ENCODE results near the gene COL5A3.
"Not testable (repeated sequence)": the region's sequence is repeated elsewhere in the genome, so short reads cannot be mapped to it uniquely, and the experiment has no call there.

The COL5A3 gene

GRCh38 chr19:9940778-9941177, 69.5 kb downstream of the COL5A3 start:
- no peak for FAIRE-seq
- no peak for DNase-seq (ENCODE audit: insufficient read length, low spot score)

- DNase-seq (ENCODE audit: insufficient read length, low spot score): no peak
- no peak for FAIRE-seq
Measured at GRCh38 chr19:9939301-9939913, 70.9 kb downstream of the COL5A3 start.

GRCh38 chr19:9937001-9937411, 73.3 kb downstream of the COL5A3 start:
- DNase-seq (ENCODE audit: insufficient read length, low spot score): no peak
- no peak for FAIRE-seq

GRCh38 chr19:9936326-9937000, 73.8 kb downstream of the COL5A3 start, which contains the start of gene OLFM2:
OLFM2 (minus strand) TSS chr19:9936515; CDS start chr19:9936366, 149 bp downstream.
- DNase-seq (ENCODE audit: insufficient read length, low spot score) (no peak), FAIRE-seq (no peak)

GRCh38 chr19:9935506-9936325, 74.6 kb downstream of the COL5A3 start:
- no peak for FAIRE-seq
- no peak for DNase-seq (ENCODE audit: insufficient read length, low spot score)

DNA sequence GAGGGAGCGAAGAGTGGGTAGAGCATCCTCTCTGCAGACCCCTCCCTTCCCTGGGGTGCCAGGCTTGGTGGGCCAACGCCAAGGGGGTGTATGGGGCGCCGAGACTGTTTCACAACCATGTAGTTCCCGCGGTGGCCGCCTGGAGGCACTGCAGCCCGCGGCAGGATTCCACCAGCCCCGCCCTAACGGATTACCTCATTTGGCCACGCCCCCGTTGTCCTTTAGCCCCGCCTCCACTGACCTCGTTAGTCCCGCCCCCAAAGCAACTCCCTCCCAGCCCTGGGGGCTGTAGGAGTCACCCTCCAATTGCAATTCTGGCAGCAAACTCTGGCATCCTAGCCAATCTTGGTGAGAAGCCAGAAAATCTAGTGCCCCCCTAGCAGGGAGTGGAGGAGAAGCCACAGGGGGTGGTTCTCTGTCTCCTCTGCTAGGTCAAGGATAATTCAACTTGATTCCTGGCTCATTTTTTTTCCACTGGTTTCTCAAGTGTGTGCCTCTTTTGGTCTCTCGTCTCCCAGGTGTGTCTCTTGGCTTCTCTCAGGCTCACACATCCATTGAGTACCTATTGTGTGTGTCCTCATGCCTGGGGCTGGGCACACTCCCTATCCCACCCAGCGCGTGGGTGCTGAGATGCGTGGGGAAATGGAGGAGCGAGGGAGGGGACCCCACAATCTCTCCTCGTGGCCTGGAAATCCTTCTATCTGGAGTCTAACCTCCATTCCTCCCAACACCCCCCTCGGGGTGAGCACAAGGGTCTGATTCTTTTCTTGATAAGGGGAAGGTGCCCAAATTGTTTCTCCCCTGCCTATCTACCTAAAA, 76.0 kb downstream of the COL5A3 start:
- FAIRE-seq (peak; percentile 66), DNase-seq (ENCODE audit: insufficient read length, low spot score) (peak; percentile 83)

GRCh38 chr19:9932835-9933234, 77.5 kb downstream of the COL5A3 start:
- FAIRE-seq: no peak

GRCh38 chr19:9931629-9932028, 78.7 kb downstream of the COL5A3 start:
- FAIRE-seq: no peak
- DNase-seq (ENCODE audit: insufficient read length, low spot score): no peak

More at GRCh38 chr19:9932835-9933234, 77.5 kb downstream of the COL5A3 start:
- DNase-seq (ENCODE audit: insufficient read length, low spot score): no peak

DNA sequence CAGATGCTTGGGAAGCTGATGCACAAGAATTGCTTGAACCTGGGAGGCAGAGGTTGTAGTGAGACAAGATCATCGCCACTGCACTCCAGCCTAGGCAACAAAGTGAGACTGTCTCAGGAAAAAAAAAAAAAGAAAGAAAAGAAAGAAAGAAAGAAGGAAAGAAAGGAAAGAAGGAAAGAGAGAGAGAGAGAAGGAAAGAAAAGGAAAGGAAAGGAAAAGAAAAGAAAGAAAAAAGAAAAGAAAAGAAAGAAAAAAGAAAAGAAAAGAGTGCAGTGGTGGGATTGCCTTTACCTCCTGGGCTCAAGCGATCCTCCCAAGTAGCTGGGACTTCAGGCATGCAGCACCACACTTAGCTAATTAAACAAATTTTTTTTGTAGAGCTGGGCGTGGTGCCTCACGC, 86.9 kb downstream of the COL5A3 start:
- DNase-seq (ENCODE audit: insufficient read length, low spot score): no peak
- FAIRE-seq: no peak

DNA sequence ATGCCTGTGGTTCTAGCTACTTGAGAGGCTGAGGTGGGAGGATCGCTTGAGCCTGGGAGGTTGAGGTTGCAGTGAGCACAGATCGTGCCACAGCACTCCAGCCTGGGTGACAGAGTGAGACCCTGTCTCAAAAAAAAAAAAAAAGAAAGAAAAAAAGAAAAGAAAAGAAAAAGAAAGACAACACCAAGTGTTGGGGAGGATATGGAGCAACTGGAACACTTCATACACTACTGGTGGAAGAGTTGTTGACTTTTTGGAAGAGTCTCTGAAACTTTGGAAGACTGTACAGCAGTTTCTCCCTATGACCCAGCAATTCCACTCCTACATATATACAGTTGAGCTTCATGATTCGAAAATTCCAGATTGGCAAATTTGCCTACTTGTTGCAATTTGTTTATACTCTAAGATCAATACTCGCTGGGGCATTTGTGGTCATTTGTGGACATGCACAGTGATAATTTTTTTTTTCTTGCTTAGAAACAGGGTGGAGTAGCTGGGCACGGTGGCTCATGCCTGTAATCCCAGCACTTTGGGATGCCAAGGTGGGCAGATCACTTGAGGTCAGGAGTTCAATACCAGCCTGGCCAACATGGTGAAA, 87.4 kb downstream of the COL5A3 start:
- not testable (repeated sequence) for FAIRE-seq; DNase-seq (ENCODE audit: insufficient read length, low spot score)

- FAIRE-seq (peak; percentile 75), DNase-seq (ENCODE audit: insufficient read length, low spot score) (no peak)
Measured at GRCh38 chr19:9917321-9917720, 93.0 kb downstream of the COL5A3 start.

DNA sequence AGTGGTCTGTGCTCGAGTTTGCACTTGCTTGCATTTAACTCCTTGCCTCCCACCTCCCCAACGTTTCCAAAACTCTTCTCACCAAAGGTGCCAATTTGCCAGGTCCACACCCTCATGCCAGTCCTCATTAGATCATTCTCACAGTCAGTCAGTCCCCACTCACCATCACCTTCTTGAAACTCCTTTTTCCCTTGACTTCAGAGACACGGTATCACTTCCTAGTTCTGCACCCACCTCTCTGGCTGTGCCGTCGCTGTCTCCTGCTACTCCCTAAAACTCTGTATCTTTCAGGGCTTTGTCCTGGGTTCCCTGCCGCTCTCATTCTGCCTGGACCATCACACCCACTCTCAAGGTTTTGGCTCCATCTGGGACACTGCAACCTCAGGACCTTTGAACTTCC, 93.6 kb downstream of the COL5A3 start:
- FAIRE-seq (no peak), DNase-seq (ENCODE audit: insufficient read length, low spot score) (no peak)

- FAIRE-seq (peak; percentile 45), DNase-seq (ENCODE audit: insufficient read length, low spot score) (peak; percentile 78)
Measured at GRCh38 chr19:9914315-9915207, 95.7 kb downstream of the COL5A3 start.

- no peak for DNase-seq (ENCODE audit: insufficient read length, low spot score)
Measured at GRCh38 chr19:9914001-9914314, 96.3 kb downstream of the COL5A3 start.

DNA sequence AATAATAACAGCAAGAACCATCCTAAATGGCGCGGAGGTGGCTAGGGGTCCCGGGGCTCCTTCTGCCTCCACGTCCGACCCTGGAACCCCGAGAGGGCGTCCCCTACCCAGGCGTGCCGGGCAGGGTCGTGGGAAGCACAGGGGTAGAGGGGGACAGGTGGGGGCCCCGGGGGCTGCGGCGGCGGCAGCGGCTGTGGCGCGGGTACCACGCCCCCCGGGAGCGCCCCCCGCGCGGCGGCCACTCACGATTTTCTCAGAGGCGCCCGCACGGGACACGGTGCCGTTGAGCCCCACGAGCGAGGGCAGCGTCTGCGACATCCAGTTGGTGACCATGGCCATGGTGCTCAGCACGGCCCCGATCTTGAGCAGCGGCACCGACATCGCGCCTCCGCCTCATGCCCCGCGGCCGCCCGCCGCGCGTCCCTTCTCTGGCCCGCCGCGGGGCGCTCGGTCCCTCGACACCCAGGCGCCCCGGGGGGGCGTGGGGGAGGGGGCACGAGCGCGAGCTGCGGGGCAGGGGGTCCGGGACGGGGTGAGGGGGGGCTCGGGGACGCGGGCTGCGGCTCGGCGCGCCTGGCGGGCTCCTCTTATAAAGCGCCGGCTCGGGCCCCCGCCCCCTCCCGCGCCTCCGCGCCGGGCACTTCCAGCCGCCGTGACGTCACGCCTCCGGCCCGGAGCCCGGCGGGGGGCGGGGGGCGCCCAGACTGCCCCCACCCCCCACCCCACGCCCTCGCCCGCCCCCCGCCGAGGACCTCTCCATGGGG, 96.9 kb downstream of the COL5A3 start:
- DNase-seq (ENCODE audit: insufficient read length, low spot score) (no peak), FAIRE-seq (no peak)

More at GRCh38 chr19:9914001-9914314, 96.3 kb downstream of the COL5A3 start:
- no peak for FAIRE-seq

DNA sequence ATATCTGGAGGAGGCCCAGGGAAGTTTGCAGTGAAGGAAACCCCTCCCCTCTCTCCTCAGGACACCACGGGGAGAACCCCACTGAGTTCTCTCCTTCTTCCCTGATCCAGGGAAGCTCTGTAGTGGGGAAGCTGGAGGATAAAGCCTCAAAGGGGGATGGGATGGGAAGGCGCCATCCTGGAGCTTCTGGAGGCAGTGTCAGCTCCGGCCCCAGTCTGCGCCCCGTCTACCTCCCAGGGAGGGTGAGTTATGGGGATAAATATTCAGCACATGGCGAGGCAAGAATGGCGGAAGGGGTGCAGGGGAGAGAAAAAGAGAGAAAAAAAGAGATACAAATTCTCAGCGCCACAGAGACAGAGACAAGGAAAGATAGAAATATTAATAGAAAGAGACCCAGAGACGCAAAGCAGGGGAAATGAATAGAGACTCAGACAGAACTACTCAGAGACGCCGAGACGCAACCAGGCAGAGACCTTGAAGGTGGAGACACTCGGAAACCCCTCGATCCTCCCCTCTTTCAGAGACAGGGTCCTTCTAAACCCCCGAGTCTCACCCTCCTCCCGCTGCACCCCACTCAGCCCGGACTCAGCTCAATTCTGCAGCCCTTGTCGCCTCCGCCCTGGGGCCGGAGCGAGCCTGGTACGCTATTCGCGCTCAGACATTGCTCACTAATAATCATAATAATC, 97.6 kb downstream of the COL5A3 start:
- FAIRE-seq: no peak
- no peak for DNase-seq (ENCODE audit: insufficient read length, low spot score)

GRCh38 chr19:9911524-9912185, 98.6 kb downstream of the COL5A3 start:
- DNase-seq (ENCODE audit: insufficient read length, low spot score) (no peak), FAIRE-seq (no peak)

- DNase-seq (ENCODE audit: insufficient read length, low spot score): no peak
- no peak for FAIRE-seq
Measured at GRCh38 chr19:9910625-9911024, 99.7 kb downstream of the COL5A3 start.

Measured in GM19239 (cell line).